HTERT RPE-1 (cell line): ENCODE results near the gene ALPI.

ENCODE experiments used
- in situ Hi-C: fragments of 300-500 bp; cut with MboI; formaldehyde crosslinking; loops from 4 replicates; pipeline ENCODE4 v1.14.3; 2020; ENCODE audit warnings: low sequenced_read_pairs

ALPI gene

GRCh38 chr2:232495292-232495691 lies 39.3 kb downstream of the ALPI start:
- in situ Hi-C loops, result no loop called here

- in situ Hi-C loops, result no loop called here
Measured at GRCh38 chr2:232496501-232497270, 40.7 kb downstream of the ALPI start.

- in situ Hi-C loops, result no loop called here
Measured at GRCh38 chr2:232497348-232497747, 41.4 kb downstream of the ALPI start.

GRCh38 chr2:232498452-232498851 lies 42.5 kb downstream of the ALPI start:
- in situ Hi-C loops, result no loop called here

- in situ Hi-C loops, result no loop called here
Measured at GRCh38 chr2:232501331-232501771, 45.4 kb downstream of the ALPI start.

- in situ Hi-C loops, result no loop called here
Measured at GRCh38 chr2:232501794-232502390, 45.9 kb downstream of the ALPI start.

- in situ Hi-C loops, result no loop called here
Measured at GRCh38 chr2:232502511-232502910, 46.6 kb downstream of the ALPI start.

- in situ Hi-C loops, result no loop called here
Measured at GRCh38 chr2:232502911-232503808, 47.2 kb downstream of the ALPI start.

- in situ Hi-C loops, result no loop called here
Measured at GRCh38 chr2:232503809-232504323, 47.9 kb downstream of the ALPI start.

GRCh38 chr2:232504438-232504837 lies 48.5 kb downstream of the ALPI start:
- in situ Hi-C loops, result no loop called here

- in situ Hi-C loops, result no loop called here
Measured at GRCh38 chr2:232505856-232506255, 49.9 kb downstream of the ALPI start.

GRCh38 chr2:232506709-232507108 lies 50.8 kb downstream of the ALPI start:
- in situ Hi-C loops, result no loop called here

- in situ Hi-C loops, result no loop called here
Measured at GRCh38 chr2:232508251-232508650, 52.3 kb downstream of the ALPI start.
